H1 (cell line): ENCODE data around the gene ATAD3A. TPM values are rescaled to one million over a fixed set of nuclear protein-coding genes. Genes with fewer than 3 reads are reported as not detected.

Source experiments
- CTCF ChIA-PET: fragments of 300-600 bp; sonication (Branson Sonifier 250); formaldehyde crosslinking; loops from one replicate; lab custom pipeline; 2021; ENCODE audit not compliant: partially characterized antibody; lab: Charles Lee
- POLR2A ChIA-PET: fragments of 300-600 bp; sonication (Branson Sonifier 250); formaldehyde crosslinking; loops from one replicate; lab custom pipeline; 2021; ENCODE audit warnings: inconsistent platforms; ENCODE audit not compliant: partially characterized antibody; lab: Charles Lee
- DNase-seq, 2 experiments: peaks; one replicate each; pipeline versions ENCODE4 v3.0.0 to v3.0.0-alpha.2; 2010 to 2022; ENCODE audit warnings: low spot score in 2 of 2, low read depth in 1 of 2, mixed read lengths in 1 of 2
- FAIRE-seq: peaks from 2 replicates; lab custom pipeline; 2011; peaks lifted over from hg19 to GRCh38; lab: Jason Lieb, UNC
- H2AFZ ChIP-seq: 2 replicates; pipeline ENCODE4 v1.8.1; 2012; ENCODE audit warnings: low read length, inconsistent platforms
- H2AK5ac ChIP-seq: 2 replicates; pipeline ENCODE4 v1.6.1; 2013; ENCODE audit warnings: low read depth, low read length
- H2BK120ac ChIP-seq: replicated peaks from 2 replicates; pipeline ENCODE3; 2013; ENCODE audit warnings: low read depth, low read length, inconsistent platforms
- H2BK12ac ChIP-seq: 2 replicates; pipeline ENCODE4 v1.6.1; 2013; ENCODE audit warnings: low read depth, low read length
- H2BK15ac ChIP-seq: 2 replicates; pipeline ENCODE4 v1.6.1; 2013; ENCODE audit warnings: low read length
- H2BK20ac ChIP-seq: 2 replicates; pipeline ENCODE4 v1.6.1; 2013; ENCODE audit warnings: low read length
- H2BK5ac ChIP-seq: 2 replicates; pipeline ENCODE4 v1.6.1; 2013; ENCODE audit warnings: low read depth, low read length
- H3K14ac ChIP-seq: 2 replicates; pipeline ENCODE4 v1.6.1; 2013; ENCODE audit warnings: inconsistent platforms; ENCODE audit not compliant: insufficient read length
- H3K18ac ChIP-seq: 2 replicates; pipeline ENCODE4 v1.6.1; 2013; ENCODE audit warnings: low read length; ENCODE audit errors: extremely low read depth
- H3K23ac ChIP-seq: 2 replicates; pipeline ENCODE4 v1.6.1; 2013; ENCODE audit warnings: inconsistent platforms; ENCODE audit not compliant: insufficient read length
- H3K23me2 ChIP-seq: 2 replicates; pipeline ENCODE4 v1.6.1; 2013; ENCODE audit warnings: low read depth, low read length
- H3K27ac ChIP-seq: 2 replicates; pipeline ENCODE4 v1.6.1; 2011; ENCODE audit warnings: low read depth, low read length, inconsistent platforms
- H3K27me3 ChIP-seq, 4 experiments: replicated peaks in 1 of 4; 1 replicate in 1 of 4; 2 replicates in 3 of 4; pipeline versions ENCODE4 v1.6.1 to v1.8.1; 2011 to 2013; ENCODE audit warnings: low read length in 3 of 4, mild to moderate bottlenecking in 3 of 4, inconsistent platforms in 2 of 4, mixed read lengths in 2 of 4, moderate library complexity in 1 of 4; ENCODE audit not compliant: control insufficient read depth in 3 of 4, insufficient read depth in 3 of 4; ENCODE audit errors: extremely low read depth in 1 of 4
- H3K36me3 ChIP-seq, 4 experiments: 2 replicates each; pipeline versions ENCODE4 v1.6.1 to v1.8.1; 2011 to 2013; ENCODE audit warnings: mild to moderate bottlenecking in 4 of 4, low read length in 3 of 4, moderate library complexity in 2 of 4, control low read depth in 1 of 4, inconsistent platforms in 1 of 4; ENCODE audit not compliant: insufficient read depth in 4 of 4, control insufficient read depth in 2 of 4
- H3K4ac ChIP-seq: replicated peaks from 2 replicates; pipeline ENCODE3; 2013; ENCODE audit warnings: low read length, low read depth, mixed read lengths, inconsistent platforms; ENCODE audit not compliant: insufficient read length
- H3K4me1 ChIP-seq, 4 experiments: replicated peaks in 1 of 4; 1 replicate in 1 of 4; 2 replicates in 3 of 4; pipeline versions ENCODE4 v1.6.1 to v1.8.1; 2011 to 2013; ENCODE audit warnings: low read length in 3 of 4, inconsistent platforms in 2 of 4, mixed read lengths in 1 of 4; ENCODE audit not compliant: insufficient read depth in 4 of 4, control insufficient read depth in 3 of 4
- H3K4me2 ChIP-seq, 2 experiments: 2 replicates each; pipeline versions ENCODE4 v1.6.1 to v1.8.1; 2011 to 2013; ENCODE audit warnings: low read depth in 2 of 2, low read length in 2 of 2, control low read depth in 1 of 2, inconsistent platforms in 1 of 2, mild to moderate bottlenecking in 1 of 2; ENCODE audit not compliant: insufficient read depth in 1 of 2
- H3K4me3 ChIP-seq, 4 experiments: fragments of 200-600, 300-600 bp in 1 of 4; sonication (generic), shearing (Covaris generic), sonication (Bioruptor Twin) in 1 of 4; 2 replicates each; pipeline versions ENCODE4 v1.5.1 to v1.8.1; 2011 to 2016; ENCODE audit warnings: low read length in 4 of 4, low read depth in 3 of 4, control low read depth in 2 of 4, inconsistent platforms in 2 of 4, mild to moderate bottlenecking in 2 of 4, mixed read lengths in 1 of 4, moderate library complexity in 1 of 4; ENCODE audit not compliant: insufficient read depth in 2 of 4; ENCODE audit errors: extremely low read depth in 1 of 4
- H3K56ac ChIP-seq: replicated peaks from 2 replicates; pipeline ENCODE3; 2013; ENCODE audit warnings: low read depth, mild to moderate bottlenecking, mixed read lengths, low read length, inconsistent platforms; ENCODE audit not compliant: insufficient read length
- H3K79me1 ChIP-seq: 2 replicates; pipeline ENCODE4 v1.6.1; 2013; ENCODE audit warnings: low read depth, low read length, control low read depth
- H3K79me2 ChIP-seq, 2 experiments: 2 replicates each; pipeline versions ENCODE4 v1.6.1 to v1.8.1; 2012 to 2013; ENCODE audit warnings: low read length in 2 of 2, mild to moderate bottlenecking in 2 of 2, inconsistent platforms in 1 of 2; ENCODE audit not compliant: insufficient read depth in 2 of 2, control insufficient read depth in 1 of 2
- H3K9ac ChIP-seq, 4 experiments: replicated peaks in 1 of 4; 1 replicate in 1 of 4; 2 replicates in 3 of 4; pipeline versions ENCODE4 v1.6.1 to v1.8.1; 2011 to 2013; ENCODE audit warnings: low read depth in 3 of 4, low read length in 3 of 4, control low read depth in 2 of 4, mild to moderate bottlenecking in 2 of 4, moderate library complexity in 2 of 4, inconsistent platforms in 1 of 4; ENCODE audit errors: extremely low read depth in 1 of 4
- H3K9me3 ChIP-seq, 2 experiments: 2 replicates each; pipeline versions ENCODE4 v1.6.1 to v1.8.1; 2012 to 2013; ENCODE audit warnings: mild to moderate bottlenecking in 2 of 2, moderate library complexity in 2 of 2, control low read depth in 1 of 2, inconsistent platforms in 1 of 2, low read depth in 1 of 2, low read length in 1 of 2, mixed read lengths in 1 of 2; ENCODE audit not compliant: insufficient read depth in 2 of 2
- H4K20me1 ChIP-seq, 2 experiments: replicated peaks in 1 of 2; 2 replicates each; pipeline versions ENCODE3 to v1.8.1; 2011 to 2013; ENCODE audit warnings: inconsistent platforms in 2 of 2, low read length in 2 of 2, mild to moderate bottlenecking in 1 of 2; ENCODE audit not compliant: insufficient read depth in 2 of 2, control insufficient read depth in 1 of 2
- H4K5ac ChIP-seq: 2 replicates; pipeline ENCODE4 v1.6.1; 2013; ENCODE audit warnings: low read length, low read depth, mixed read lengths, inconsistent platforms; ENCODE audit not compliant: insufficient read length
- H4K8ac ChIP-seq: 2 replicates; pipeline ENCODE4 v1.8.0; 2013; ENCODE audit warnings: mild to moderate bottlenecking, moderate library complexity, low read length, inconsistent platforms; ENCODE audit not compliant: insufficient read depth; ENCODE audit errors: extremely low read depth
- H4K91ac ChIP-seq: replicated peaks from 2 replicates; pipeline ENCODE3; 2013; ENCODE audit warnings: low read length, mixed read lengths, inconsistent platforms; ENCODE audit not compliant: insufficient read length
- BCL11A ChIP-seq, 2 experiments: IDR thresholded peaks; one replicate each; pipeline ENCODE4 v1.6.1; 2011; ENCODE audit warnings: low read depth in 2 of 2, low read length in 2 of 2, mild to moderate bottlenecking in 2 of 2
- KDM4A ChIP-seq: IDR thresholded peaks from one replicate; pipeline ENCODE4 v1.7.1; 2012; ENCODE audit warnings: low read depth, mild to moderate bottlenecking, moderate library complexity, low read length, inconsistent platforms; ENCODE audit not compliant: severe bottlenecking
- WGBS, 2 experiments: shearing (Covaris generic) in 1 of 2; methylation state at CpG; one replicate each; pipeline versions ENCODE4 v1.1.6 to v1.1.7; 2013 to 2015; ENCODE audit warnings: low lambda C conversion rate in 2 of 2, mixed read lengths in 2 of 2, inconsistent platforms in 1 of 2, low coverage in 1 of 2, missing lambda C conversion rate in 1 of 2; ENCODE audit not compliant: insufficient replicate concordance in 2 of 2, insufficient coverage in 1 of 2, insufficient read length in 1 of 2; ENCODE audit errors: extremely low coverage in 1 of 2, missing lambda C conversion rate in 1 of 2; 5-methylcytosine and 5-hydroxymethylcytosine counted together
- polyA plus RNA-seq, 7 experiments: library from polyadenylated mRNA; depleted of rRNA in 3 of 7; stranded (reverse) in 5 of 7; unstranded in 2 of 7; fragments of >200 nt in 5 of 7; fragments of 200-250 nt in 2 of 7; gene quantifications; 1 replicate in 5 of 7; 2 replicates in 1 of 7; 4 replicates in 1 of 7; pipeline versions ENCODE4 v1.2.1 to v1.2.3, GENCODE V29; 2011 to 2013; ENCODE audit warnings: missing spikeins in 2 of 7, mixed read lengths in 2 of 7
- total RNA-seq: library from RNA; stranded (reverse); fragmentation: NEBNext Ultra II Directional; extraction: Animal tissue kit (Norgen Biotek cat#: 25700); gene quantifications from 2 replicates; pipeline ENCODE4 v1.2.1, GENCODE V29; 2021
- TF ChIP-seq, protein P1 (sequence below): IDR thresholded peaks from 2 replicates; pipeline ENCODE4 v1.6.1; 2012; ENCODE audit warnings: inconsistent platforms

Gene ATAD3A
- total and polyA plus RNA-seq, 2 of the 8 experiments (the other 6 are each of a cell fraction or from before 2014, with no cell fraction given) = 28.3 to 64.7 TPM

DNA sequence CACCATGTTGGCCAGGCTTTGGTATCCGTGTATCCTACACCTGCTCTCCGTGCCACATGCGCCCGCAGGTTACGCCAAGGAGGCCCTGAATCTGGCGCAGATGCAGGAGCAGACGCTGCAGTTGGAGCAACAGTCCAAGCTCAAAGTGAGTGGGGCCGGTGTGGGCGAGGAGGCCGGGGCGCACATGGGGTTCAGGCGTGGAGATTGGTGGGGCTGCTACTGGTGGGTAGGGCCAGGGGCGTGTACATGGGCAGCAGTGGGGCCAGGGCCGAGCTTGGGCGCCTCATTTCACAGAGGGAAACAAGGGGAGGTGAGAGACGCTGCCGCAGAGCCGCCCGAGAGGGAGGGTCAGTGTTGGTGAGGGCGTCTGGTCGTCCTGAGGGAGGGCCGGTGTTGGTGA, 34.8 kb upstream of the ATAD3A start:
- FAIRE-seq (no peak), DNase-seq (no peak)
- H4K5ac ChIP-seq = no peak overlapping the region
- H3K36me3 ChIP-seq = peaks cover 10 to 28% (median 22%) of the 10 kb centered on the region in 4 experiments
- no peak overlapping the region for H3K56ac ChIP-seq
- H3K79me1 ChIP-seq = 0 out of 2 replicates have a peak, but pooled peaks cover 6% of the 10 kb centered on the region
- no peaks in the 10 kb centered on the region for H3K27me3 ChIP-seq
- no peak overlapping the region for H3K14ac ChIP-seq
- no peak overlapping the region for H2BK12ac ChIP-seq
- TF ChIP-seq BCL11A (IDR thresholded peaks at IDR 0.05; ENCODE audit: low read depth in 2 of 2, low read length in 2 of 2) (no peak), KDM4A (no peak)
- TF ChIP-seq, protein P1, sequence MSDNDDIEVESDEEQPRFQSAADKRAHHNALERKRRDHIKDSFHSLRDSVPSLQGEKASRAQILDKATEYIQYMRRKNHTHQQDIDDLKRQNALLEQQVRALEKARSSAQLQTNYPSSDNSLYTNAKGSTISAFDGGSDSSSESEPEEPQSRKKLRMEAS = no peak
- no peak overlapping the region for H3K9ac ChIP-seq
- WGBS, 2 experiments = 95% methylated on average over 21 of the region's 22 CpGs; no CpG with 5 or more reads in 1 of the 2 experiments
- H3K9me3 ChIP-seq = no peaks in the 10 kb centered on the region
- H4K8ac ChIP-seq = no peak overlapping the region; the same call in 1 of the 2 replicates
- H3K4ac ChIP-seq = no peak overlapping the region
- no peaks in the 10 kb centered on the region; the same call in 1 of the 2 replicates for H3K23me2 ChIP-seq
- H3K18ac ChIP-seq = no peak overlapping the region
- H2BK5ac ChIP-seq = no peak overlapping the region
- H3K79me2 ChIP-seq = peaks cover 10 to 29% of the 10 kb centered on the region in 2 experiments
- ChIA-PET POLR2A (interaction anchor here (1.4 kb wide), 1 partner anchor 11 kb away, joined by 4 read pairs; no protein-coding TSS in a partner anchor), CTCF (interaction anchor here (1.1 to 2.1 kb wide), 2 partner anchors 27 to 36 kb away, joined by 3 to 6 read pairs; no protein-coding TSS in a partner anchor)
- H2BK20ac ChIP-seq = no peak overlapping the region
- no peak overlapping the region for H2AK5ac ChIP-seq
- H4K20me1 ChIP-seq = peaks cover 5 to 12% of the 10 kb centered on the region in 2 experiments
- H2BK120ac ChIP-seq = no peak overlapping the region
- no peak overlapping the region for H4K91ac ChIP-seq
- no peak overlapping the region for H3K23ac ChIP-seq
- H2BK15ac ChIP-seq = no peak overlapping the region
- no peak overlapping the region for H3K4me3 ChIP-seq
- H2AFZ ChIP-seq = no peak overlapping the region
- no peak overlapping the region for H3K4me2 ChIP-seq
- peaks cover 0 to 5% (median under 1%) of the 10 kb centered on the region in 4 experiments; a peak in 2 of 7 replicates for H3K4me1 ChIP-seq
- no peak overlapping the region for H3K27ac ChIP-seq
